Body of pancreas (tissue), 4 donors: ENCODE results near the gene IFI6. TPM values are rescaled to one million over a fixed set of nuclear protein-coding genes. Genes with fewer than 3 reads are reported as not detected.
"Not testable (repeated sequence)": the region's sequence is repeated elsewhere in the genome, so short reads cannot be mapped to it uniquely, and the experiment has no call there.

Source experiments
- ATAC-seq: fragments of 150-250 bp; one replicate; pipeline ENCODE4 v1.9.1; 2016
- DNase-seq, 4 donors: peaks; one replicate each; pipeline ENCODE4 v3.0.0-alpha.2; 2019
- H3K27ac ChIP-seq, 4 donors: fragments of 200-600 bp; sonication (generic); 1 replicate in 3 of 4; 2 replicates in 1 of 4; pipeline versions ENCODE4 v1.5.1 to v1.6.1; 2016 to 2019; ENCODE audit warnings: mild to moderate bottlenecking in 1 of 4, mixed read lengths in 1 of 4, moderate library complexity in 1 of 4
- H3K27me3 ChIP-seq, 2 donors: fragments of 200-600 bp; sonication (generic); one replicate each; pipeline ENCODE4 v1.6.0; 2016; ENCODE audit warnings: mild to moderate bottlenecking in 1 of 2
- H3K36me3 ChIP-seq, 2 donors: fragments of 200-600 bp; sonication (generic); replicated peaks in 1 of 2; 2 replicates each; pipeline ENCODE4 v1.5.1; 2016; ENCODE audit warnings: low read depth in 2 of 2; ENCODE audit not compliant: insufficient read depth in 1 of 2
- H3K4me1 ChIP-seq: fragments of 200-600 bp; sonication (generic); one replicate; pipeline ENCODE4 v1.6.0; 2016
- H3K4me3 ChIP-seq, 2 donors: fragments of 200-600 bp; sonication (generic); 1 replicate in 1 of 2; 2 replicates in 1 of 2; pipeline ENCODE4 v1.5.1; 2016 to 2019
- H3K9me3 ChIP-seq, 3 donors: fragments of 200-600 bp; sonication (generic); 1 replicate in 2 of 3; 2 replicates in 1 of 3; pipeline ENCODE4 v1.5.1; 2016
- POLR2A ChIP-seq, 3 donors: fragments of 450-650 bp; IDR thresholded peaks; one replicate each; pipeline ENCODE4 v1.6.1; 2016; ENCODE audit warnings: antibody characterized with exemption in 3 of 3, mild to moderate bottlenecking in 2 of 3
- WGBS, 2 donors: methylation state at CpG; one replicate each; pipeline ENCODE4 v1.1.5; 2017; 5-methylcytosine and 5-hydroxymethylcytosine counted together
- intact Hi-C: fragments of 100-400 bp; cut with DNase I; formaldehyde crosslinking; loops from one replicate; pipeline ENCODE4 v1.15.1; 2023
- total RNA-seq, 2 donors: library from RNA; depleted of rRNA; stranded (reverse); fragments of >200 nt; gene quantifications; one replicate each; pipeline ENCODE4 v1.1.0, GENCODE V29; 2016
- TF ChIP-seq, protein P1 (sequence below), 7 experiments: fragments of 450-650 bp in 4 of 7; fragments of 200-600 bp in 3 of 7; sonication (generic) in 3 of 7; IDR thresholded peaks; one replicate each; pipeline ENCODE4 v1.5.1; 2016 to 2019; ENCODE audit warnings: antibody characterized with exemption in 7 of 7

The IFI6 gene
- total RNA-seq, 2 donors from 2014 or later, result 54.0 to 58.0 TPM

DNA sequence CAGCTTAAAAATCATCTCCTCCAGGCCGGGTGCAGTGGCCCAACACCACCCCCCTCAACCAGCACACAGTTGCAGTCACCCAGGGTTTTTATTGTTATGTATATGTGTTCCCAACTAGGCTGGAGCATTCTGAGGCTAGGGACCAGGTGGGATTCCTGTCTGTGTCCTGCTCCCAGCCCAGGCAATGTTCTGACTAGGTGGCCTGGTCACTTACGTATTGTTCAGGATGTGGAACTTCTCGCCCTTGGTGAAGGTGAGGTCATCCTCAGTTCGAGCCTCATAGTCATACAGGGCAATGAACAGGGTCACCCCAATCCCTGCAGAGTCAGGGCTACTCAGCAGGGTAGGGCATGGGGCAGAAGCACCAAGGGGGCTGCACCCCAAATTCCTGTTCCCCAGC lies 49.2 kb downstream of the IFI6 start:
- H3K36me3 ChIP-seq, result no peaks in the 10 kb centered on the region
- 62 to 83% methylated on average over 3 to 4 of the region's 4 CpGs for WGBS, 2 donors
- no peaks in the 10 kb centered on the region for H3K27me3 ChIP-seq
- no peaks in the 10 kb centered on the region for H3K9me3 ChIP-seq
- intact Hi-C loops, result no loop called here
- no peak for TF ChIP-seq POLR2A (IDR thresholded peaks at IDR 0.05)
- TF ChIP-seq, protein P1, sequence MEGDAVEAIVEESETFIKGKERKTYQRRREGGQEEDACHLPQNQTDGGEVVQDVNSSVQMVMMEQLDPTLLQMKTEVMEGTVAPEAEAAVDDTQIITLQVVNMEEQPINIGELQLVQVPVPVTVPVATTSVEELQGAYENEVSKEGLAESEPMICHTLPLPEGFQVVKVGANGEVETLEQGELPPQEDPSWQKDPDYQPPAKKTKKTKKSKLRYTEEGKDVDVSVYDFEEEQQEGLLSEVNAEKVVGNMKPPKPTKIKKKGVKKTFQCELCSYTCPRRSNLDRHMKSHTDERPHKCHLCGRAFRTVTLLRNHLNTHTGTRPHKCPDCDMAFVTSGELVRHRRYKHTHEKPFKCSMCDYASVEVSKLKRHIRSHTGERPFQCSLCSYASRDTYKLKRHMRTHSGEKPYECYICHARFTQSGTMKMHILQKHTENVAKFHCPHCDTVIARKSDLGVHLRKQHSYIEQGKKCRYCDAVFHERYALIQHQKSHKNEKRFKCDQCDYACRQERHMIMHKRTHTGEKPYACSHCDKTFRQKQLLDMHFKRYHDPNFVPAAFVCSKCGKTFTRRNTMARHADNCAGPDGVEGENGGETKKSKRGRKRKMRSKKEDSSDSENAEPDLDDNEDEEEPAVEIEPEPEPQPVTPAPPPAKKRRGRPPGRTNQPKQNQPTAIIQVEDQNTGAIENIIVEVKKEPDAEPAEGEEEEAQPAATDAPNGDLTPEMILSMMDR (IDR thresholded peaks at IDR 0.05), result no peak
- no peak overlapping the region for H3K27ac ChIP-seq
- DNase-seq, result no peak
- no peak for ATAC-seq
- peaks cover 7% of the 10 kb centered on the region for H3K4me1 ChIP-seq
- H3K4me3 ChIP-seq, result no peak overlapping the region

DNA sequence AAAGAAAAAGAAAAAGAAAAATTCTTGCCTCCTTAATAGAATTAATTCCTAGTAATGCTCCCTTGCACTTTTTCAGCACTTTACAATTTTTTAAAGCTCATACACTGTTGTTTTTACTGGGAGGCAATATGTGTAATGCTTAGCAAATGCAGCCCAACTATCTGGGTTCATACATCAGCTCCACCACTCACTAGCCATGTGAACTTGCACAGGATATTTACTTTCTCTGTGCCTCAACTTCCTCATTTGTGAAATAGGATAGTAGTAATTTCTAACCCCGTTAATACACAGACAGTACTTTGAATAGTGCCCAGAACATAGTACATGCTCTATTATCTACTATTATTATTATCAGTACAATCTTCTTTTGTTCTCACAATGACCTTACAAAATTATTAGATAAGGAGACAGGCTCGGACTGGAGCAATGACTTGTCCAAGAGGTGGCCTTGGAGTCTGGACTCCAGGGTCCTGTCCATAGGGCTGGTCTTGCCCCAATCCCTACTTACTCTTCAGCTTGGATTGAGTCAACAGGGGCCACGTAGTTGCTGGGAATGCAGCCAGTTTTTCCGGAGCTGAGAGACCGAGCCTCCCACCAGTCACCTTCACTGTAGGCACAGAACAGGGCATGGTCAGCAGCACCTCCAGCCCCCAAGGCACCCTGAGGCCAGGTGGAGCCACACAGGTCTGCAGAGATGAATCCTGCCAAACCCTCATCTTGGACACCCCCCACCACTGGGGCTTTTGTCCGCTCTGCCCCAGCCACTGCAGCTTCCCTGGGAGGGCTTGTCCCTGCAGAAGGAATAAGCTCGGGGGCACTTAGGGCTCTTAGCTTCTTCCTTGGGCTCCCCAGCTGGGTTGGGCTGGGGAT lies 50.7 kb downstream of the IFI6 start:
- Histone ChIP-seq H3K27ac (no peak overlapping the region), H3K9me3 (no peaks in the 10 kb centered on the region), H3K27me3 (no peaks in the 10 kb centered on the region), H3K4me3 (no peak overlapping the region), H3K36me3 (no peaks in the 10 kb centered on the region), H3K4me1 (peaks cover 7% of the 10 kb centered on the region)
- intact Hi-C loops, result no loop called here
- TF ChIP-seq POLR2A (IDR thresholded peaks at IDR 0.05), result no peak
- TF ChIP-seq, protein P1 (IDR thresholded peaks at IDR 0.05), result no peak
- DNase-seq (peak in 3 of 4 donors; percentile 44 to 60 (median 54)), ATAC-seq (peak; percentile 14)
- WGBS, 2 donors, result 37 to 68% methylated on average over 4 to 7 of the region's 7 CpGs

DNA sequence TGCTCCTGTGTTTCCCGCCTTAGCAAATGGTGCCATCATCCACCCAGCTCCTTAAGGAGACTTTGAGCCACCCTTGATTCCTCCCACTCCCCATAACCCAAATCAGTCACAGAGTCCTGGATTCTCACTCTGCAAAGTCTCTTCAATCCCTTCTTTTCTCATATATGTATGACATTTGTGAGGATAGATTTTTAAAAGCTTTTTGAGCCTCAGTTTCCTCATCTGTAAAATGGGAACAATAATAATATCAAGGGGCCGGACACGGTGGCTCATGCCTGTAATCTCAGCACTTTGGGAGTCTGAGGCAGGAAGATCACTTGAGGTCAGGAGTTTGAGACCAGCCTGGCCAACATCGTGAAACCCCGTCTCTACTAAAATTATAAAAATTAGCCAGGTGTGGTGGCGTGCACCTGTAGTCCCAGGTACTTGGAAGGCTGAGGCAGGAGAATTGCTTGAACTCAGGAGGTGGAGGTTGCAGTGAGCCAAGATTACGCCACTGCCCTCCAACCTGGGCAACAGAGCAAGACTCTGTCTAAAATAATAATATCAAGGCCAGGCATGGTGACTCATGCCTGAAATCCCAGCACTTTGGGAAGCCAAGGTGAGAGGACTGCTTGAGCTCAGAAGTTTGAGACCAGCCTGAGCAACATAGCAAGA lies 52.1 kb downstream of the IFI6 start:
- not testable (repeated sequence) for H3K36me3 ChIP-seq, ATAC-seq, H3K4me3 ChIP-seq, H3K4me1 ChIP-seq, H3K27me3 ChIP-seq, H3K9me3 ChIP-seq, DNase-seq, H3K27ac ChIP-seq
- 88 to 92% methylated on average over 7 of the region's 7 CpGs for WGBS, 2 donors
- intact Hi-C loops, result loop anchor here (10.0 kb wide), 1 partner anchor 205 kb away; no protein-coding TSS in a partner anchor

DNA sequence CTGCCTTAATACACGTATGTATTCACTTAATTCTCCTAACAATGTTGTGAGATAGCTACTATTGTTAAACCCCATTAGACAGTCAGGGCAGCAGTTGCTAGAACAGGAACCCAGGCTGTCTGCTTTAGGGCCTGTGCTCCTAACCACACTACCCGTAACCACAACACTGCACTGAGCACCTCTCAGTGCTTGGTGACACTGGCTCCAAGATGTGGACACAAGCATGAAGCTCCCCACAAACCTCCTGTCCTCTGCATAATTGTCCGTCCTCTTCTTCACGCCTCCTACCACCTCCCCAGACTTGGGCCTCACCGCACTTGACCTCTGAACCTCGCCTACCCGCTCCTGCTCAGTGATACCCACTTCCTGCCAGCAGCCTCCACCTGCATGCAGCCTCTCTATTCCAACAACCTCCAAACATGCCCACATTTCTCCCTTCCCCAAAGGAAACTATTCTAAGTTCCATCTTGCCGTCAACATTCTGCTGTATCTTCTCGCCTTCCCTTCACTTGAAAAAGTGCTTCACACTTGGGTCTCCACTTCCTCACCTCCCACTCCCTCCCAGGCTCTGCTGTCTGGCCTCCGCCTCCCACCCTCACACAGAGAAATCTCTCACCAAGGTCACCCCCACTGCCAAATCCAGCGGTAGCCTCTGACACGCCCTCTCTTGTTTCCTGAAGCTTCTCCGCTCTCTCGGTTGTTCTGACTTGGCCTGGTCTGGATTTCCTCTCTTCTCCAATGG lies 53.5 kb downstream of the IFI6 start:
- intact Hi-C loops, result loop anchor here (10.0 kb wide), 1 partner anchor 204 kb away; no protein-coding TSS in a partner anchor
- no peak for DNase-seq
- no peak for ATAC-seq
- peaks cover 7% of the 10 kb centered on the region for H3K4me1 ChIP-seq
- WGBS, 2 donors, result 69 to 78% methylated on average over 14 of the region's 14 CpGs
- no peak overlapping the region for H3K27ac ChIP-seq
- no peaks in the 10 kb centered on the region for H3K36me3 ChIP-seq
- H3K9me3 ChIP-seq, result no peaks in the 10 kb centered on the region
- no peak for TF ChIP-seq POLR2A (IDR thresholded peaks at IDR 0.05)
- TF ChIP-seq, protein P1 (IDR thresholded peaks at IDR 0.05), result no peak
- no peak overlapping the region for H3K4me3 ChIP-seq
- H3K27me3 ChIP-seq, result no peaks in the 10 kb centered on the region

DNA sequence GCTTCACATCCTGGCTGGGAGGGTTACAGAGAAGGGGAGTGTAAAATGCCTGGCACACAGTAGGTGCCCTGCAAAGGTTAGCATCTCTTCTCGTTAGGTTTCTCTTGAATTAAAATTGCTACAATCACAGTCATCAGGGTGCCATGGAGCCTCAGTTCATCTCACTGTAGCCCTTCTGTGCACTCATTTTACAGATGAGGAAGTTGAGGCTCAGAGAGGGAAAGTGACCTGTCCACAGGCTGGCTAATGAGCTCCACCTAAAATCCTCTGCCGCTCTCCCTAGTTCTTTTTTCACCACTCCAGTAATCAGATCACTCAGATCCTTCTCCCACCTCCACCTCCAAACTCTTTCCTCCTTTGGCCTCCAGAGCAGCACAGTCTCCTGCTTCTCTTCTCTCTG lies 54.6 kb downstream of the IFI6 start:
- Histone ChIP-seq H3K4me3 (no peak overlapping the region), H3K36me3 (no peaks in the 10 kb centered on the region), H3K4me1 (peaks cover 7% of the 10 kb centered on the region), H3K27ac (no peak overlapping the region), H3K9me3 (no peaks in the 10 kb centered on the region), H3K27me3 (no peaks in the 10 kb centered on the region)
- TF ChIP-seq, protein P1 (IDR thresholded peaks at IDR 0.05), result no peak
- TF ChIP-seq POLR2A (IDR thresholded peaks at IDR 0.05), result no peak
- intact Hi-C loops, result loop anchor here (10.0 kb wide), 1 partner anchor 203 kb away; no protein-coding TSS in a partner anchor
- no peak for DNase-seq
- ATAC-seq, result no peak
- 88 to 92% methylated on average over 2 of the region's 2 CpGs for WGBS, 2 donors
